Mucosa of stomach (tissue), 1 donor: ENCODE results near the gene E2F7.
"Not testable (repeated sequence)": the region's sequence is repeated elsewhere in the genome, so short reads cannot be mapped to it uniquely, and the experiment has no call there.

Experiments used
- H3K27me3 ChIP-seq: one replicate; pipeline ENCODE4 v1.7.0; 2013; ENCODE audit warnings: mild to moderate bottlenecking, low read length; ENCODE audit not compliant: control insufficient read depth, insufficient read depth
- H3K36me3 ChIP-seq: one replicate; pipeline ENCODE4 v1.7.0; 2013; ENCODE audit warnings: low read length; ENCODE audit not compliant: control insufficient read depth, insufficient read depth
- H3K4me1 ChIP-seq: one replicate; pipeline ENCODE4 v1.7.0; 2013; ENCODE audit warnings: mild to moderate bottlenecking, low read length; ENCODE audit not compliant: control insufficient read depth, insufficient read depth
- H3K4me3 ChIP-seq: one replicate; pipeline ENCODE4 v1.7.0; 2013; ENCODE audit warnings: low read length
- H3K9ac ChIP-seq: one replicate; pipeline ENCODE4 v1.7.0; 2013; ENCODE audit warnings: mild to moderate bottlenecking, low read length, moderate library complexity
- H3K9me3 ChIP-seq: one replicate; pipeline ENCODE4 v1.7.0; 2013; ENCODE audit warnings: mild to moderate bottlenecking, low read length, moderate library complexity; ENCODE audit not compliant: control insufficient read depth
- donor health status: Pancreatic carcinoma.

E2F7 gene

GRCh38 chr12:77065361-77066204 lies at the start of gene E2F7:
E2F7 (minus strand) TSS chr12:77065569; CDS start chr12:77064635, 934 bp downstream.
- Histone ChIP-seq H3K4me1 (peaks cover 13% of the 10 kb centered on the region), H3K36me3 (no peaks in the 10 kb centered on the region), H3K4me3 (peak within 1 kb of the TSS; percentile 52), H3K9me3 (no peaks in the 10 kb centered on the region), H3K27me3 (no peaks in the 10 kb centered on the region), H3K9ac (peak within 1 kb of the TSS; percentile 54)

- H3K27me3 ChIP-seq, result no peaks in the 10 kb centered on the region
- no peaks in the 10 kb centered on the region for H3K9me3 ChIP-seq
- no peak overlapping the region for H3K4me3 ChIP-seq
- H3K9ac ChIP-seq, result no peak overlapping the region
- H3K36me3 ChIP-seq, result no peaks in the 10 kb centered on the region
- no peaks in the 10 kb centered on the region for H3K4me1 ChIP-seq
Observed at GRCh38 chr12:77113971-77114370, 48.6 kb upstream of the E2F7 start.

GRCh38 chr12:77108707-77109106 lies 43.3 kb upstream of the E2F7 start:
- Histone ChIP-seq H3K9ac (no peak overlapping the region), H3K4me1 (no peaks in the 10 kb centered on the region), H3K4me3 (no peak overlapping the region), H3K27me3 (no peaks in the 10 kb centered on the region), H3K36me3 (no peaks in the 10 kb centered on the region), H3K9me3 (no peaks in the 10 kb centered on the region)

GRCh38 chr12:77107121-77107520 lies 41.8 kb upstream of the E2F7 start:
- no peak overlapping the region for H3K4me3 ChIP-seq
- H3K36me3 ChIP-seq, result no peaks in the 10 kb centered on the region
- H3K9ac ChIP-seq, result no peak overlapping the region
- H3K27me3 ChIP-seq, result no peaks in the 10 kb centered on the region
- H3K4me1 ChIP-seq, result no peaks in the 10 kb centered on the region
- H3K9me3 ChIP-seq, result no peaks in the 10 kb centered on the region

- Histone ChIP-seq H3K4me1 (no peaks in the 10 kb centered on the region), H3K27me3 (no peaks in the 10 kb centered on the region), H3K9ac (no peak overlapping the region), H3K4me3 (no peak overlapping the region), H3K36me3 (no peaks in the 10 kb centered on the region), H3K9me3 (no peaks in the 10 kb centered on the region)
Observed at GRCh38 chr12:77104792-77105191, 39.4 kb upstream of the E2F7 start.

- Histone ChIP-seq H3K4me1 (no peaks in the 10 kb centered on the region), H3K4me3 (no peak overlapping the region), H3K27me3 (no peaks in the 10 kb centered on the region), H3K9me3 (no peaks in the 10 kb centered on the region), H3K9ac (no peak overlapping the region), H3K36me3 (no peaks in the 10 kb centered on the region)
Observed at GRCh38 chr12:77104286-77104685, 38.9 kb upstream of the E2F7 start.

GRCh38 chr12:77102691-77103090 lies 37.3 kb upstream of the E2F7 start:
- no peak overlapping the region for H3K4me3 ChIP-seq
- no peak overlapping the region for H3K9ac ChIP-seq
- no peaks in the 10 kb centered on the region for H3K9me3 ChIP-seq
- no peaks in the 10 kb centered on the region for H3K36me3 ChIP-seq
- no peaks in the 10 kb centered on the region for H3K27me3 ChIP-seq
- no peaks in the 10 kb centered on the region for H3K4me1 ChIP-seq

GRCh38 chr12:77102123-77102522 lies 36.8 kb upstream of the E2F7 start:
- H3K4me3 ChIP-seq, result no peak overlapping the region
- no peaks in the 10 kb centered on the region for H3K9me3 ChIP-seq
- no peak overlapping the region for H3K9ac ChIP-seq
- no peaks in the 10 kb centered on the region for H3K36me3 ChIP-seq
- H3K4me1 ChIP-seq, result no peaks in the 10 kb centered on the region
- H3K27me3 ChIP-seq, result no peaks in the 10 kb centered on the region

GRCh38 chr12:77099799-77100198 lies 34.4 kb upstream of the E2F7 start:
- Histone ChIP-seq H3K4me3 (no peak overlapping the region), H3K4me1 (no peaks in the 10 kb centered on the region), H3K36me3 (no peaks in the 10 kb centered on the region), H3K9me3 (no peaks in the 10 kb centered on the region), H3K9ac (no peak overlapping the region), H3K27me3 (no peaks in the 10 kb centered on the region)

- no peaks in the 10 kb centered on the region for H3K9me3 ChIP-seq
- H3K9ac ChIP-seq, result no peak overlapping the region
- no peak overlapping the region for H3K4me3 ChIP-seq
- H3K36me3 ChIP-seq, result no peaks in the 10 kb centered on the region
- H3K27me3 ChIP-seq, result no peaks in the 10 kb centered on the region
- H3K4me1 ChIP-seq, result no peaks in the 10 kb centered on the region
Observed at GRCh38 chr12:77097846-77098245, 32.5 kb upstream of the E2F7 start.

GRCh38 chr12:77092227-77092626 lies 26.9 kb upstream of the E2F7 start:
- H3K36me3 ChIP-seq, H3K9ac ChIP-seq: not testable (repeated sequence)

GRCh38 chr12:77089686-77090220 lies 24.4 kb upstream of the E2F7 start:
- Histone ChIP-seq H3K9ac (no peak overlapping the region), H3K9me3 (no peaks in the 10 kb centered on the region), H3K4me1 (no peaks in the 10 kb centered on the region), H3K4me3 (no peak overlapping the region), H3K36me3 (no peaks in the 10 kb centered on the region), H3K27me3 (no peaks in the 10 kb centered on the region)

More at GRCh38 chr12:77092227-77092626, 26.9 kb upstream of the E2F7 start:
- not testable (repeated sequence) for H3K4me3 ChIP-seq, H3K9me3 ChIP-seq, H3K4me1 ChIP-seq, H3K27me3 ChIP-seq
